ENCODE results near the gene MAPK4.

The MAPK4 gene

GRCh38 chr18:50695431-50696176 is 135.7 kb downstream of the MAPK4 start:
- DNase-seq: no peak
- Histone ChIP-seq H3K9me3 (ENCODE audit: insufficient read depth, low read length, severe bottlenecking) (no peaks in the 10 kb centered on the region), H2AFZ (ENCODE audit: low read depth, low read length) (no peak overlapping the region), H3K79me2 (ENCODE audit: insufficient read depth, low read length) (no peaks in the 10 kb centered on the region), H3K4me3 (ENCODE audit: low read depth in 1 of 2, low read length in 2 of 2) (no peak overlapping the region), H3K27ac (ENCODE audit: low read length) (no peak overlapping the region), H3K9ac (ENCODE audit: low read depth, low read length) (no peak overlapping the region), H3K27me3 (ENCODE audit: insufficient read depth, low read length, poor library complexity) (peaks cover 16% of the 10 kb centered on the region), H3K4me1 (ENCODE audit: insufficient read depth, low read length) (no peaks in the 10 kb centered on the region), H3K36me3 (ENCODE audit: insufficient read depth, low read length) (no peaks in the 10 kb centered on the region), H3K4me2 (ENCODE audit: insufficient read depth, low read length) (no peak overlapping the region), H4K20me1 (ENCODE audit: insufficient read depth, low read length) (no peaks in the 10 kb centered on the region)
- ATAC-seq (ENCODE audit: insufficient read depth, low read depth): no peak
- TF ChIP-seq CTCF (IDR thresholded peaks at IDR 0.05; ENCODE audit: borderline replicate concordance, extremely low read depth, low read length, poor library complexity, severe bottlenecking) (no peak), EZH2 (IDR thresholded peaks at IDR 0.05; ENCODE audit: borderline replicate concordance, low read depth, low read length, severe bottlenecking) (no peak)

GRCh38 chr18:50696436-50696835 is 136.5 kb downstream of the MAPK4 start:
- no peaks in the 10 kb centered on the region for H3K4me1 ChIP-seq (ENCODE audit: insufficient read depth, low read length)
- no peaks in the 10 kb centered on the region for H4K20me1 ChIP-seq (ENCODE audit: insufficient read depth, low read length)
- no peak overlapping the region for H3K4me3 ChIP-seq (ENCODE audit: low read depth in 1 of 2, low read length in 2 of 2)
- ATAC-seq (ENCODE audit: insufficient read depth, low read depth) (no peak), DNase-seq (no peak)
- no peaks in the 10 kb centered on the region for H3K79me2 ChIP-seq (ENCODE audit: insufficient read depth, low read length)
- no peaks in the 10 kb centered on the region for H3K36me3 ChIP-seq (ENCODE audit: insufficient read depth, low read length)
- no peak overlapping the region for H3K9ac ChIP-seq (ENCODE audit: low read depth, low read length)
- TF ChIP-seq CTCF (IDR thresholded peaks at IDR 0.05; ENCODE audit: borderline replicate concordance, extremely low read depth, low read length, poor library complexity, severe bottlenecking) (no peak), EZH2 (IDR thresholded peaks at IDR 0.05; ENCODE audit: borderline replicate concordance, low read depth, low read length, severe bottlenecking) (no peak)
- H3K4me2 ChIP-seq (ENCODE audit: insufficient read depth, low read length): no peak overlapping the region
- no peak overlapping the region for H2AFZ ChIP-seq (ENCODE audit: low read depth, low read length)
- peaks cover 8% of the 10 kb centered on the region for H3K27me3 ChIP-seq (ENCODE audit: insufficient read depth, low read length, poor library complexity)
- no peak overlapping the region for H3K27ac ChIP-seq (ENCODE audit: low read length)
- no peaks in the 10 kb centered on the region for H3K9me3 ChIP-seq (ENCODE audit: insufficient read depth, low read length, severe bottlenecking)

- no peak overlapping the region for H3K4me3 ChIP-seq (ENCODE audit: low read depth in 1 of 2, low read length in 2 of 2)
- H3K27ac ChIP-seq (ENCODE audit: low read length): no peak overlapping the region
- no peak overlapping the region for H3K9ac ChIP-seq (ENCODE audit: low read depth, low read length)
- H3K36me3 ChIP-seq (ENCODE audit: insufficient read depth, low read length): no peaks in the 10 kb centered on the region
- no peak overlapping the region for H3K4me2 ChIP-seq (ENCODE audit: insufficient read depth, low read length)
- H3K27me3 ChIP-seq (ENCODE audit: insufficient read depth, low read length, poor library complexity): peaks cover 7% of the 10 kb centered on the region
- H3K9me3 ChIP-seq (ENCODE audit: insufficient read depth, low read length, severe bottlenecking): no peaks in the 10 kb centered on the region
- TF ChIP-seq EZH2 (IDR thresholded peaks at IDR 0.05; ENCODE audit: borderline replicate concordance, low read depth, low read length, severe bottlenecking) (no peak), CTCF (IDR thresholded peaks at IDR 0.05; ENCODE audit: borderline replicate concordance, extremely low read depth, low read length, poor library complexity, severe bottlenecking) (no peak)
- H3K79me2 ChIP-seq (ENCODE audit: insufficient read depth, low read length): no peaks in the 10 kb centered on the region
- no peaks in the 10 kb centered on the region for H4K20me1 ChIP-seq (ENCODE audit: insufficient read depth, low read length)
- no peak overlapping the region for H2AFZ ChIP-seq (ENCODE audit: low read depth, low read length)
- DNase-seq: no peak
- ATAC-seq (ENCODE audit: insufficient read depth, low read depth): no peak
- H3K4me1 ChIP-seq (ENCODE audit: insufficient read depth, low read length): no peaks in the 10 kb centered on the region
Measured at GRCh38 chr18:50696929-50697328, 137.0 kb downstream of the MAPK4 start.

Measured in DND-41 (cell line).